Coronary artery (tissue), 2 donors: Measurements from ENCODE around the gene CSTB.

Experiments
- DNase-seq: peaks from one replicate; pipeline ENCODE4 v3.0.0-alpha.2; 2017; ENCODE audit warnings: low spot score
- H3K27ac ChIP-seq, 2 donors: fragments of 200-600 bp; sonication (generic); one replicate each; pipeline ENCODE4 v1.5.1; 2016 to 2019
- H3K4me3 ChIP-seq: fragments of 200-600 bp; sonication (generic); 2 replicates; pipeline ENCODE4 v1.5.1; 2016; ENCODE audit warnings: mild to moderate bottlenecking, moderate library complexity
- TF ChIP-seq, protein P1 (sequence below): fragments of 200-600 bp; sonication (generic); IDR thresholded peaks from one replicate; pipeline ENCODE4 v1.5.1; 2019; ENCODE audit warnings: antibody characterized with exemption

CSTB gene

DNA sequence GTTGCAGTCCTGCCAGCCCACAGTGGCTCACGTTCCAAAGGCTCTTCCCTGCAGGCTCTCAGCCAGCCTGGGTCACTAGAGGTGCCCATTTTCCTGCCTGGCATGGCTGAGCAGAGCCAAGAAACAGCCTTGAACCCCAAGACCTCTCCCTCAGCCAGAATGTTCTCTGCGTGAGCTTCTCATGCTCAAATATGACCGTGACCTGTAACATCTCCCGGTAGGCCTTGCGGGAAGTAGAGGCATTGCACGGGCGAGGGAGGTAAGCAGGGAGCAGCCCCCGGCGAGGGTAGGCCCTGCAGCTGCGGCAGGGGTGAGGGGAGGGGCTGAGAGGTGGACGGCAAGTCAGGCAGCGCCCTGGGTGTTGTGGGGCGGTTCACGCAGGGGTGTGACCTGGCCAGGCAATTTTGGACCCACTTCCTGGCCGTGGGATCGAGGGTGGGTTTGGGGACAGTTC is 33.3 kb upstream of the CSTB start:
- no peak for DNase-seq
- Histone ChIP-seq H3K4me3 (no peak overlapping the region), H3K27ac (no peak overlapping the region)
- TF ChIP-seq, protein P1, sequence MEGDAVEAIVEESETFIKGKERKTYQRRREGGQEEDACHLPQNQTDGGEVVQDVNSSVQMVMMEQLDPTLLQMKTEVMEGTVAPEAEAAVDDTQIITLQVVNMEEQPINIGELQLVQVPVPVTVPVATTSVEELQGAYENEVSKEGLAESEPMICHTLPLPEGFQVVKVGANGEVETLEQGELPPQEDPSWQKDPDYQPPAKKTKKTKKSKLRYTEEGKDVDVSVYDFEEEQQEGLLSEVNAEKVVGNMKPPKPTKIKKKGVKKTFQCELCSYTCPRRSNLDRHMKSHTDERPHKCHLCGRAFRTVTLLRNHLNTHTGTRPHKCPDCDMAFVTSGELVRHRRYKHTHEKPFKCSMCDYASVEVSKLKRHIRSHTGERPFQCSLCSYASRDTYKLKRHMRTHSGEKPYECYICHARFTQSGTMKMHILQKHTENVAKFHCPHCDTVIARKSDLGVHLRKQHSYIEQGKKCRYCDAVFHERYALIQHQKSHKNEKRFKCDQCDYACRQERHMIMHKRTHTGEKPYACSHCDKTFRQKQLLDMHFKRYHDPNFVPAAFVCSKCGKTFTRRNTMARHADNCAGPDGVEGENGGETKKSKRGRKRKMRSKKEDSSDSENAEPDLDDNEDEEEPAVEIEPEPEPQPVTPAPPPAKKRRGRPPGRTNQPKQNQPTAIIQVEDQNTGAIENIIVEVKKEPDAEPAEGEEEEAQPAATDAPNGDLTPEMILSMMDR: no peak

DNA sequence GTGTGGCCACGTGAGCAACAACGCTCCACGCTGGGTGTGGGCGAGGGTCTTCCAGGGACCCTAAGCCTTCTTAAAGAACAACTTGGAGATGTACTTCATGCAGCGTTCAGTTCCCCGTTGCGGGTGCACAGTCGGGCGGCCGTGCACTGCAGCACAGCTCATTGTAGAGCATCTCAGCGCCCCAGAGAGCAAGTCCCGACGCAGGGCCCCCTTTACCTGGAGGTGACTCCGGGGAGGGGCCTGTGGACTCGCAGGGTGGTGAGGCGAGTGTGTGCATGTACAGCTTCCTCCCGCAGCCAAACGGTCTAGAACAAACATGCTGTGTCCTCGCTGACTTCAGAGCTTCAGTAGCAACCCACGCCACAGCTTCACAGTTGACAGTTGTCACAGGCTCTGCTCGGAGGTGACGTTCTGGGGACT is 32.7 kb upstream of the CSTB start:
- DNase-seq: no peak
- TF ChIP-seq, protein P1: no peak
- Histone ChIP-seq H3K4me3 (no peak overlapping the region), H3K27ac (no peak overlapping the region)

DNA sequence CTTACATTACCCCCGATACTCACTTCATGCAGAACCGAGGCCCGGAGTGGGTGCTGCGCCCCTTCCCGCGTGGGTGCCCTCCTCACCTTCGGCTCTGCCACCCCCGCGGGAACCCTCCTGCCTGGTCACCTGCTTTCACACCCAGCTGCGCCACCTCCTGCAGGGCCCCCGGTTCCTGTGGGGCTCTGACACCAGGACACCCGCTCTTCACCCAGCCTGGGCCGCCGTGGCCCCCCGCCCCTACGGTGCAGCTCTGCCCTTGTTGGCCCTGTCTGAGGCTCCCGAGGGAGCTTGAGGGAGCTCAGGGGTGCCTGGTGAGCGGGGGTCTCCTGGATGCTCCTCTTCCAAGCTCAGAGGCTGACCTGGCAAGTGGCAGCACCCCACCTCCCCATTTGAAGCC is 32.3 kb upstream of the CSTB start:
- TF ChIP-seq, protein P1: no peak
- no peak for DNase-seq
- H3K4me3 ChIP-seq: no peak overlapping the region
- H3K27ac ChIP-seq: no peak overlapping the region

DNA sequence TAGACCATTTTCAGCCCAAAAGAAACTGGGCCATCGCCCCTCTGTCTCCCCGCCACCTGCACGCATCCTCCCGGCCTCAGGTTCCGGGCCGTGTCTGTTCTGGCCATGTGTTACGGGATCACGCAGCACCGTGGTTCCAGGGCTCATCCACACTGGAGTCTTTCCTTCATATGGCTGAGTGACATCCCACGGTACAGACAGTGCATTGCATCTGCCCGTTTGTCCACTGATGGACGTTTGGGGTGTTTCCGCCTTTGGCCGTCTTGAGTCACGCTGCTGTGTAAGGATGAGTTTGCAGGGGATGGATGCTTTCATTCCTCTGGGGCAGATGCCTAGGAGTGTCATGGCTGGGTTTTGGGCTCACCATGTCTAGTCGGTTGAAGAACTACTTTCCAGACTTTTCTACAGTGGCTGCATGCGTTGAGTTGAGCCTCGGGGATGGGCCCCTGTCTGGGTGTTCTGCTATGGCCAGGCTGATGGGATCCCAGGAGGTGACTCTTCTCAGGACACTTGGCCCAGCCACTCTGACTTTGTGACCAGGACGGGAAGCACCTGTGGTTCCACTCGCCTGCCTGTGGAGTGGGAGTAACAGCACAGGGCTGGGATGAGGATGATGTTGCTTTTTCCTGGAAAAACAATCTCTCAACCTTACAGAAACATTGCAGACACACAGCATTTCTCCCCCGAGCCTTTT is 30.1 kb upstream of the CSTB start:
- TF ChIP-seq, protein P1: no peak
- DNase-seq: no peak
- H3K4me3 ChIP-seq: no peak overlapping the region
- no peak overlapping the region for H3K27ac ChIP-seq

DNA sequence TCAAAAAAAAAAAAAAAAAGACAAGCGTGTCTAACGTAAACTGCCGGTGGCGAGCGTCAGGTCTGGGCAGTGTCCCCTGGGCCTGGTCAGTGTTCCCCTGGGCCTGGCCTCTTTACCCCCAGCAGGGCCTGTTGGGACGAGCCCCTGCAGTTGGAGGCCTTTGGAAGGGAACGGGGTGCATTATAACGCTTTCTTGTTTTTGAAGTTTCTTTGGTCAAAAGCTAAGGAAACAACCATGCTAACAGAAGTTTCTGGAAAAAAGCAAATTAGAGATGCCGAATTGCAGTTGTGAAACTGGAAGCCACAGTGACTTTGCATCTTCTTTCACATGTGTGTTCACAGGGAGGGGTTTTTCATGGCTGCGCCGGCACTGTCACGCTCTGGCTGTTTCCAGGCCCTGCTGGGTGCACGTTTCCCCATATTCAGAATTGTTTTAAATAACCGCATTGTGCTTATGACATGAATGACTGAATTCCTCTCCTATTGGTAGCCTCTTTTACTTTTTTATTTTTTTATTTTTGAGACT is 29.2 kb upstream of the CSTB start:
- DNase-seq: no peak
- TF ChIP-seq, protein P1: no peak
- Histone ChIP-seq H3K27ac (no peak overlapping the region), H3K4me3 (no peak overlapping the region)

DNA sequence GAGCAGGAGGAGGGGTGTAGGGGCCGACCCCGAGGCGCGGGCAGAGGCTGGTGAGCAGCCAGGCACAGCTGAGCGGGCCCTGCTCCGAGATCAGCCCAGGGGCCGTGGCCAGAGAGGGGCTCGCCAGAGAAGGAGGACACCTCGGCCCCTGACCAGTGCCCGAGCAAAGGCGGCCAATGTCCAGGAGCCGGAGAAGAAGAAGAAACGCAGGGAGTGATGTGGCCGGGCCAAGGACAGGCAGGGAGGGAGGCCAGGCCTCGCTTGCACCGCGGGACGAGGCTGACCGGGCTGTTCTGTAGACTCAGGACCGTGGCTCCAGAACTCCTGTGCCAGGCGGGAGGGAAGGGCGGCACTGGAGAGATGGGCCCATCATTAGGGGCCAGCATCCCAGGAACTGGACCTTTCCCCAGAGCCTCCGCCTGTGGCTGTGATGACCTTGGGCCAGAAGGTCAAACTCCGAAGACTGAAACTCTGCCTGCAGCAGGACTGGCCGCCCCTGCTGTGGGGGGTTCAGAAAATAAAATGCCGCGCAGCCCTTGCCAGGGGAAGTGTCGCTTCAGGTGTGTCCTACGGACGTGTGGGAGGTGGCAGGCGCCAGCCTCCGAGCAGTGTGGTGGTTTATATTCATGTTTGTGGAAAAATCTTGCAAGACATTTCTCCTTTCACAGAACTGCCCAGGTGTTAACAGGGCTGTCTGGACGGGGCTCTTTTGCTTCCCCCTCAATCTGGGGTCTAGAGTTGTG is 27.6 kb upstream of the CSTB start:
- H3K27ac ChIP-seq: no peak overlapping the region
- DNase-seq: no peak
- H3K4me3 ChIP-seq: no peak overlapping the region
- TF ChIP-seq, protein P1: no peak
